ENCODE measurements around the gene CGNL1. TPM values are rescaled to one million over a fixed set of nuclear protein-coding genes. Genes with fewer than 3 reads are reported as not detected.
A peak's percentile ranks its signal among the peaks of the same experiment; 100 is the strongest.

The CGNL1 gene
- total and polyA plus RNA-seq, 7 donors, result 0.69 to 7.2 (median 2.4) TPM

- H3K27me3 ChIP-seq, result no peaks in the 10 kb centered on the region
- DNase-seq, result no peak
- H3K27ac ChIP-seq, result no peak overlapping the region
- H3K4me1 ChIP-seq, result peaks cover 0 to 16% (median 11%) of the 10 kb centered on the region in 4 donors
- peak in 1 of 4 experiments; percentile 19 for TF ChIP-seq CTCF (IDR thresholded peaks at IDR 0.05)
- TF ChIP-seq EP300 (IDR thresholded peaks at IDR 0.05), result no peak
- TF ChIP-seq POLR2A (IDR thresholded peaks at IDR 0.05), result no peak
- WGBS, 2 donors, result 57 to 74% methylated on average over 15 of the region's 15 CpGs
- intact Hi-C loops (cut with DNase I), result no loop called here
- H3K4me3 ChIP-seq, result no peak overlapping the region
- H3K36me3 ChIP-seq, result no peaks in the 10 kb centered on the region
- H3K9me3 ChIP-seq, result no peaks in the 10 kb centered on the region
Measured at GRCh38 chr15:57496946-57497869, 120.9 kb downstream of the CGNL1 start.

DNA sequence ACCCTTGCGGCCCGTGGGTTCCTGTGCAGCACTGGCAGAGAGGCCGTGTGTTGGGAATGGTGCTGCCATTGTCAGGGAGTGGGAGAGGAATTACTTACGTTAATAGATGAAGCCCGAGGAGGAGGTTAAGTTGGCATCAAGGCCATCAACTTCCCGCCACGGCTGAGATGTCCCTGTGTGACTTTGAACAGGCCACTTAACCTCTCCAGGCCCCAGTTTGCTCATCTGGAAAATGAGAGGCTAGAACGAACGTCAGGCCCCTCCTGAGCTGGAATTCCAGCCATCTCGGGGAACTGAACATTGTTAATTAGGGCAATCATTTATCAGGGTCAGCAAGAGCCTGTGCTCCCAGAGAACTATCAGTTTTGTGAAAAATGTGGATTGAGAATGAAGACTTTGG, 124.0 kb downstream of the CGNL1 start:
- intact Hi-C loops (cut with DNase I), result no loop called here
- 83 to 86% methylated on average over 10 of the region's 10 CpGs for WGBS, 2 donors
- no peak for DNase-seq
- Histone ChIP-seq H3K4me3 (no peak overlapping the region), H3K9me3 (no peaks in the 10 kb centered on the region), H3K36me3 (no peaks in the 10 kb centered on the region), H3K4me1 (peaks cover 0 to 28% (median 20%) of the 10 kb centered on the region in 4 donors), H3K27me3 (no peaks in the 10 kb centered on the region), H3K27ac (no peak overlapping the region)
- no peak for TF ChIP-seq CTCF (IDR thresholded peaks at IDR 0.05)

DNA sequence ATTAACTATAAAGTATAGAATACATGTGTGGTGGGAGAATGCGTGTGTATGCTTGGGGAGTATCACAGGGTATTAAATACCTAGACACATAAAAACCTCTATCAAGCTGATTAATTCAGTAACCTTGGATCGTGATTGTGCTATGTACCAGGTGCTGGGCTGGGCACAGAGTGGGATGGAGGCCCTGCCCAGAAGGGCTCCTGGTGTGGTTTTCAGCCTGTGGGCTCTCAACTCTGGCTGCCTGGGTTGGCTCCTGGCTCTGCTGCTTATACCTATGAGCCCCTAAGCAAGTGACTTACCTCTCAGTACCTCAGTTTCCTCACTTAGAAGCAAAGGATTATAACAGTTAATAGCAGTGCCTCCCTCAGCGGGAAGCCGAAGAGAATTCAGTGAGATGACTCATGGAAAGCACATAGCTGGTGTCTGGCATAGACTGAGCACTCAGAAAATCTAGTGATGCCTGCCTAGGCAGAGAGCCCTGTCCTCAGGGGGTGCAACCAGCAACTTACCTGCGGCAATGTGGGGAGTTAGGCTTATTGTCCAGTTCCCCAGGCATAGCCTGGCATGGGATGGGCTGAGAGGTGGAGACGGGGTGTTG, 124.8 kb downstream of the CGNL1 start:
- Histone ChIP-seq H3K36me3 (no peaks in the 10 kb centered on the region), H3K27ac (no peak overlapping the region), H3K9me3 (no peaks in the 10 kb centered on the region), H3K4me3 (no peak overlapping the region), H3K27me3 (no peaks in the 10 kb centered on the region), H3K4me1 (peaks cover 0 to 29% (median 20%) of the 10 kb centered on the region in 4 donors)
- TF ChIP-seq EP300 (IDR thresholded peaks at IDR 0.05) (no peak), POLR2A (IDR thresholded peaks at IDR 0.05) (no peak)
- WGBS, 2 donors, result 87 to 94% methylated on average over 6 of the region's 6 CpGs
- no peak for DNase-seq
- intact Hi-C loops (cut with DNase I), result no loop called here

- H3K27ac ChIP-seq, result no peak overlapping the region
- 68 to 72% methylated on average over 2 of the region's 2 CpGs for WGBS, 2 donors
- TF ChIP-seq POLR2A (IDR thresholded peaks at IDR 0.05), result no peak
- TF ChIP-seq CTCF (IDR thresholded peaks at IDR 0.05), result no peak
- no peak for TF ChIP-seq POLR2AphosphoS5 (IDR thresholded peaks at IDR 0.05)
- no peak for TF ChIP-seq EP300 (IDR thresholded peaks at IDR 0.05)
Measured at GRCh38 chr15:57502116-57502515, 125.8 kb downstream of the CGNL1 start.

DNA sequence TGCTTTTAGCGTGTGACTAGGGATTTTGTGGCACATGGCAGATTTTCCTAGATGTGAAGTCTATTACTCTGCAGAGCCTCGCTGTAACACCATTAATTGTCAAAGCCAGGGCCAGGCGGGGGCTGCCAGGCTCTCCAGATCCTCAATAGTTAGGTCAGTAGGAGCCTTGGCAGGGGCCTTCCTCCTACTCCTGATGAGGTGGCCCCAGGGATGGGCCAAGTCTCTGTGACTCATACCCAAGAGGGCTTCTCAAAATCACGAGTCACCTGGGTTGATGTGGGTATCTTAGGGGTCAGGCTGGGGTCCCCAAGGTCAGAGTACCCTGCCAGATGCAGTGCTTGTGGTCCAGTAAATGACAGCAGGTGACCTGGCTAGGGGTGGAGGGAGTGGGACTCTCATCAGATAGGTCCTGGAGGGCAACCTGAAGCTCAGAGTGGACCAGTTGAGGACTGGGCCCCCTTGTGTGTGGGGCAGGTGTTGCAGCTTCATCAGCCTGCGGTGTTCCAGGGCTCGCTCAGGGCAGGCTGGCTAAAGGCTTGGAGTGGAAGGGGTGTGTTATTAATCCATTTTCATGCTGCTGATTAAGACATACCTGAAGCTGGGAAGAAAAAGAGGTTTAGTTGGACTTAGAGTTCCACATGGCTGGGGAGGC, 126.9 kb downstream of the CGNL1 start:
- TF ChIP-seq EP300 (IDR thresholded peaks at IDR 0.05) (no peak), POLR2A (IDR thresholded peaks at IDR 0.05) (no peak), CTCF (IDR thresholded peaks at IDR 0.05) (no peak), POLR2AphosphoS5 (IDR thresholded peaks at IDR 0.05) (no peak)
- H3K27ac ChIP-seq, result no peak overlapping the region
- peaks cover 0 to 16% (median 8%) of the 10 kb centered on the region in 4 donors for H3K4me1 ChIP-seq

More at GRCh38 chr15:57502116-57502515, 125.8 kb downstream of the CGNL1 start:
- peaks cover 0 to 24% (median 16%) of the 10 kb centered on the region in 4 donors for H3K4me1 ChIP-seq
- intact Hi-C loops (cut with DNase I), result no loop called here
- no peak overlapping the region for H3K4me3 ChIP-seq
- no peaks in the 10 kb centered on the region for H3K9me3 ChIP-seq
- no peak for DNase-seq
- no peaks in the 10 kb centered on the region for H3K27me3 ChIP-seq
- H3K36me3 ChIP-seq, result no peaks in the 10 kb centered on the region

More for the DNA sequence above, 126.9 kb downstream of the CGNL1 start:
- Histone ChIP-seq H3K36me3 (no peaks in the 10 kb centered on the region), H3K9me3 (no peaks in the 10 kb centered on the region), H3K27me3 (no peaks in the 10 kb centered on the region), H3K4me3 (no peak overlapping the region)
- no peak for DNase-seq
- intact Hi-C loops (cut with DNase I), result no loop called here
- 94 to 97% methylated on average over 6 of the region's 6 CpGs for WGBS, 2 donors
